DOHH2 (cell line): Measurements from ENCODE around the gene TRIM27.

Experiments
- H3F3A ChIP-seq: fragments of 200-600 bp; sonication (generic), shearing (Covaris generic); 2 replicates; pipeline ENCODE4 v1.6.0; 2016; ENCODE audit warnings: antibody characterized with exemption, mild to moderate bottlenecking; ENCODE audit not compliant: control insufficient read depth, insufficient read depth
- H3K27ac ChIP-seq: fragments of 200-600 bp; sonication (generic); 2 replicates; pipeline ENCODE4 v1.5.1; 2014; ENCODE audit warnings: low read depth, mild to moderate bottlenecking, low read length, moderate library complexity
- H3K27me3 ChIP-seq: fragments of 200-600 bp; sonication (generic); 2 replicates; pipeline ENCODE4 v1.6.1; 2014; ENCODE audit warnings: mild to moderate bottlenecking, low read length, mixed read lengths; ENCODE audit not compliant: control insufficient read depth
- H3K36me3 ChIP-seq: fragments of 200-600 bp; sonication (generic); 2 replicates; pipeline ENCODE4 v1.6.1; 2014; ENCODE audit warnings: mild to moderate bottlenecking, low read length, moderate library complexity, mixed read lengths; ENCODE audit not compliant: control insufficient read depth
- H3K4me1 ChIP-seq: fragments of 200-600 bp; sonication (generic); 2 replicates; pipeline ENCODE4 v1.6.1; 2014; ENCODE audit warnings: mild to moderate bottlenecking, low read length, mixed read lengths; ENCODE audit not compliant: control insufficient read depth
- H3K4me2 ChIP-seq: fragments of 200-600 bp; sonication (generic); 2 replicates; pipeline ENCODE4 v1.6.0; 2014; ENCODE audit warnings: mild to moderate bottlenecking, low read length, moderate library complexity
- H3K4me3 ChIP-seq: fragments of 200-600 bp; sonication (generic); 2 replicates; pipeline ENCODE4 v1.5.1; 2014; ENCODE audit warnings: mild to moderate bottlenecking, low read length, mixed read lengths
- H3K79me2 ChIP-seq: fragments of 200-600 bp; sonication (generic); 2 replicates; pipeline ENCODE4 v1.6.1; 2014; ENCODE audit warnings: mild to moderate bottlenecking, low read length, mixed read lengths; ENCODE audit not compliant: control insufficient read depth
- H3K9me2 ChIP-seq: fragments of 200-600 bp; sonication (generic); replicated peaks from 2 replicates; pipeline ENCODE4 v1.6.1; 2014; ENCODE audit warnings: mild to moderate bottlenecking, low read length, mixed read lengths; ENCODE audit not compliant: control insufficient read depth
- H3K9me3 ChIP-seq: fragments of 200-600 bp; sonication (generic); 2 replicates; pipeline ENCODE4 v1.6.1; 2014; ENCODE audit warnings: antibody characterized with exemption, low read length, mixed read lengths; ENCODE audit not compliant: control insufficient read depth, insufficient read depth
- H4K20me1 ChIP-seq: fragments of 200-600 bp; sonication (generic); 2 replicates; pipeline ENCODE4 v1.6.0; 2014; ENCODE audit warnings: low read depth, mild to moderate bottlenecking, antibody characterized with exemption, low read length, moderate library complexity; ENCODE audit not compliant: control insufficient read depth, insufficient read depth
- CTCF ChIP-seq: fragments of 200-600 bp; sonication (generic); IDR thresholded peaks from one replicate; pipeline ENCODE4 v1.5.1; 2014; ENCODE audit warnings: antibody characterized with exemption, mild to moderate bottlenecking, low read depth, low read length; ENCODE audit not compliant: poor library complexity, severe bottlenecking
- EZH2phosphoT487 ChIP-seq: fragments of 200-600 bp; sonication (generic); IDR thresholded peaks from 2 replicates; pipeline ENCODE4 v1.6.1; 2017; ENCODE audit warnings: borderline replicate concordance, mild to moderate bottlenecking, antibody characterized with exemption, low read length, moderate library complexity, mixed read lengths

TRIM27 gene

GRCh38 chr6:28948782-28949486 lies 25.1 kb upstream of the TRIM27 start:
- no peak overlapping the region for H3K4me3 ChIP-seq
- H3K4me2 ChIP-seq = no peak overlapping the region
- no peaks in the 10 kb centered on the region for H4K20me1 ChIP-seq
- H3K4me1 ChIP-seq = peaks cover 21% of the 10 kb centered on the region
- H3K9me2 ChIP-seq = no peaks in the 10 kb centered on the region
- no peaks in the 10 kb centered on the region for H3K9me3 ChIP-seq
- peaks cover 7% of the 10 kb centered on the region for H3F3A ChIP-seq
- no peaks in the 10 kb centered on the region for H3K36me3 ChIP-seq
- no peaks in the 10 kb centered on the region for H3K27me3 ChIP-seq
- no peak for TF ChIP-seq CTCF
- TF ChIP-seq EZH2phosphoT487 = no peak
- H3K79me2 ChIP-seq = no peaks in the 10 kb centered on the region
- no peak overlapping the region for H3K27ac ChIP-seq

DNA sequence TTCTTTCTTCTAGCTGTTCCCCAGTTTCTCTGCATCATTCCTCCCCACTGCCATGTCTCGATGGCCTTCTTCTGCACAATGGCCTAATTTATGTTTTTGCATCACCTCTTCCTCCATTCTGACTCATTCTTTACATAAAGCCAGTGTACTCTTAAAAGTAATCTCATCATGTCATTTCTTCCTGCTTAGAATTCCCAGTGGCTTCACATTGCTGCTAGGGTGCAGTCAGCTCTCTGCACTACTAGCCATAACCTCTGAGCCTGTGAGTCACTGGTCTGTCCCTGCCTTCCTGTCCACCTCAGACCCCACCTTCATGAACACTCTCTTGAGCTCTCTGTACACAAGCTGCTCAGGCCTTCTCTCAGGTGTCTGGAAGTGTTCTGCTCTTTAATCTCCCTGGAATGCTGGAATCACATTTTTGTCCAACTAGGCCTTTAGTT lies 24.1 kb upstream of the TRIM27 start:
- Histone ChIP-seq H3K27ac (no peak overlapping the region), H3K4me3 (no peak overlapping the region), H3K4me2 (no peak overlapping the region), H4K20me1 (no peaks in the 10 kb centered on the region), H3K4me1 (peaks cover 26% of the 10 kb centered on the region), H3K27me3 (no peaks in the 10 kb centered on the region), H3K36me3 (no peaks in the 10 kb centered on the region), H3K9me2 (no peaks in the 10 kb centered on the region), H3F3A (peaks cover 7% of the 10 kb centered on the region), H3K79me2 (no peaks in the 10 kb centered on the region), H3K9me3 (no peaks in the 10 kb centered on the region)
- no peak for TF ChIP-seq CTCF
- no peak for TF ChIP-seq EZH2phosphoT487

- H4K20me1 ChIP-seq = no peaks in the 10 kb centered on the region
- H3K4me3 ChIP-seq = no peak overlapping the region
- no peaks in the 10 kb centered on the region for H3K27me3 ChIP-seq
- H3K36me3 ChIP-seq = no peaks in the 10 kb centered on the region
- no peak overlapping the region for H3K4me2 ChIP-seq
- TF ChIP-seq EZH2phosphoT487 (no peak), CTCF (no peak)
- no peak overlapping the region for H3K27ac ChIP-seq
- H3K4me1 ChIP-seq = peaks cover 33% of the 10 kb centered on the region
- H3K9me3 ChIP-seq = no peaks in the 10 kb centered on the region
- H3K9me2 ChIP-seq = no peaks in the 10 kb centered on the region
- peaks cover 10% of the 10 kb centered on the region for H3F3A ChIP-seq
- H3K79me2 ChIP-seq = no peaks in the 10 kb centered on the region
Observed at GRCh38 chr6:28947067-28947765, 23.4 kb upstream of the TRIM27 start.
